ENCODE measurements around the gene EBF4. TPM values are rescaled to one million over a fixed set of nuclear protein-coding genes. Genes with fewer than 3 reads are reported as not detected.
A peak's percentile ranks its signal among the peaks of the same experiment; 100 is the strongest.

EBF4 gene
- polyA plus RNA-seq, 1 experiment: 0.60 TPM

DNA sequence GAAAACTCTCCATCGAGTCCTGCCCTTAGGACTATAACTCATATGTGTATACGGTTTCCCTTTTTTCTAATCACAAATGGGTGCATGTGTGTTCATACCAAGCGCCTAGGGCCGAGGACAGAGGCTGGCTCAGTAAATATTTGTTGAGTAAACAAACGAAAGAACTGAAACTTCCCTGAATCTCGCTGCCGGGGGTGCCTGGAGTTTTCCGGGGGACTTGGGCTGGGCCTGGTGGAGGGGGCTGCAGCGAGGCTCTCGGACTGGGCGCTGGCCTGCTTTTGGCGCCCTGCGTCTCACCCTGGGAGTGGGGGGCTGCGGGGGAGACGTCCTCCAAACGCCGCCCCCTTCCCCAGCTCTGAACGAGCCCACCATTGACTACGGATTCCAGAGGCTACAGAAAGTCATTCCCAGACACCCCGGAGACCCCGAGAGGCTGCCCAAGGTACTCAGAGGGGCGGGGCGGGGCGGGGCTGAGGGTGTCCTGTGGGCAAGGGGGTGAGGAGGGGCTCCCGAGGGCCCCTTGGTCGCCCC lies 58.8 kb downstream of the EBF4 start:
- H3K27me3 ChIP-seq (ENCODE audit: control insufficient read depth, insufficient read depth, low read length): peaks cover 70% of the 10 kb centered on the region
- no peak overlapping the region for H3K27ac ChIP-seq (ENCODE audit: low read depth, low read length)
- ChIA-PET CTCF (interaction anchor here (1.1 to 1.2 kb wide), 2 partner anchors 10 to 291 kb away, joined by 4 to 5 read pairs; no protein-coding TSS in a partner anchor), POLR2A (no interaction called here)
- H3K9me3 ChIP-seq (ENCODE audit: control insufficient read depth, insufficient read depth, low read length): no peaks in the 10 kb centered on the region; the same call in 1 of the 2 replicates
- TF ChIP-seq, protein P1, sequence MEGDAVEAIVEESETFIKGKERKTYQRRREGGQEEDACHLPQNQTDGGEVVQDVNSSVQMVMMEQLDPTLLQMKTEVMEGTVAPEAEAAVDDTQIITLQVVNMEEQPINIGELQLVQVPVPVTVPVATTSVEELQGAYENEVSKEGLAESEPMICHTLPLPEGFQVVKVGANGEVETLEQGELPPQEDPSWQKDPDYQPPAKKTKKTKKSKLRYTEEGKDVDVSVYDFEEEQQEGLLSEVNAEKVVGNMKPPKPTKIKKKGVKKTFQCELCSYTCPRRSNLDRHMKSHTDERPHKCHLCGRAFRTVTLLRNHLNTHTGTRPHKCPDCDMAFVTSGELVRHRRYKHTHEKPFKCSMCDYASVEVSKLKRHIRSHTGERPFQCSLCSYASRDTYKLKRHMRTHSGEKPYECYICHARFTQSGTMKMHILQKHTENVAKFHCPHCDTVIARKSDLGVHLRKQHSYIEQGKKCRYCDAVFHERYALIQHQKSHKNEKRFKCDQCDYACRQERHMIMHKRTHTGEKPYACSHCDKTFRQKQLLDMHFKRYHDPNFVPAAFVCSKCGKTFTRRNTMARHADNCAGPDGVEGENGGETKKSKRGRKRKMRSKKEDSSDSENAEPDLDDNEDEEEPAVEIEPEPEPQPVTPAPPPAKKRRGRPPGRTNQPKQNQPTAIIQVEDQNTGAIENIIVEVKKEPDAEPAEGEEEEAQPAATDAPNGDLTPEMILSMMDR (IDR thresholded peaks at IDR 0.05; ENCODE audit: low read depth, low read length): no peak
- DNase-seq (ENCODE audit: low read depth, low spot score): no peak
- H3K4me3 ChIP-seq (ENCODE audit: low read depth, low read length): peak overlapping the region; percentile 22

DNA sequence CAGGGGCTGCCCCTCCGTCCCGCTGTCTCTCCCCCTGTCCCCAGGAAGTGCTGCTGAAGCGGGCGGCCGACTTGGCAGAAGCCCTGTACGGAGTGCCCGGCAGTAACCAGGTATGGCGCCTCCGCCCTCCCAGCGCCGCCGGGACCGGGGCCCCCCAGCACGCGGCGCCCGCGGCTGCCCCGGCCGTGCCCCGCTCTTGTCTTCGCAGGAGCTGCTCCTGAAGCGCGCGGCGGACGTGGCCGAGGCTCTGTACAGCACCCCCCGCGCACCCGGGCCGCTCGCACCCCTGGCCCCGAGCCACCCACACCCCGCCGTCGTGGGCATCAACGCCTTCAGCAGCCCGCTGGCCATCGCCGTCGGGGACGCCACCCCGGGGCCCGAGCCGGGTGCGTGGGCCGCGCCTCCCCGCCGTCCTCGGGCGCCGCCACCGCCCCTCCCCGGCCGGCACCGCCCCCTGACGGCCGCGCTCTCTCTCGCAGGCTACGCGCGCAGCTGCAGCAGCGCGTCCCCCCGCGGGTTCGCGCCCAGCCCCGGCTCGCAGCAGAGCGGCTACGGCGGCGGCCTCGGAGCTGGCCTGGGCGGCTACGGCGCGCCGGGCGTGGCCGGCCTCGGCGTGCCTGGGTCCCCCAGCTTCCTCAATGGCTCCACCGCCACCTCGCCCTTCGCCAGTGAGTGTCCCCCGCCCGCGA lies 59.4 kb downstream of the EBF4 start:
- Histone ChIP-seq H3K27me3 (ENCODE audit: control insufficient read depth, insufficient read depth, low read length) (peaks cover 72% of the 10 kb centered on the region), H3K9me3 (ENCODE audit: control insufficient read depth, insufficient read depth, low read length) (no peaks in the 10 kb centered on the region; the same call in 1 of the 2 replicates), H3K4me3 (ENCODE audit: low read depth, low read length) (peak overlapping the region; percentile 50), H3K27ac (ENCODE audit: low read depth, low read length) (no peak overlapping the region)
- DNase-seq (ENCODE audit: low read depth, low spot score): no peak
- TF ChIP-seq, protein P1 (IDR thresholded peaks at IDR 0.05; ENCODE audit: low read depth, low read length): no peak
- POLR2A ChIA-PET: no interaction called here
- CTCF ChIA-PET: interaction anchor here (0.6 to 4.3 kb wide), 6 partner anchors 9 to 290 kb away, joined by 3 to 40 read pairs (median 5); no protein-coding TSS in a partner anchor

DNA sequence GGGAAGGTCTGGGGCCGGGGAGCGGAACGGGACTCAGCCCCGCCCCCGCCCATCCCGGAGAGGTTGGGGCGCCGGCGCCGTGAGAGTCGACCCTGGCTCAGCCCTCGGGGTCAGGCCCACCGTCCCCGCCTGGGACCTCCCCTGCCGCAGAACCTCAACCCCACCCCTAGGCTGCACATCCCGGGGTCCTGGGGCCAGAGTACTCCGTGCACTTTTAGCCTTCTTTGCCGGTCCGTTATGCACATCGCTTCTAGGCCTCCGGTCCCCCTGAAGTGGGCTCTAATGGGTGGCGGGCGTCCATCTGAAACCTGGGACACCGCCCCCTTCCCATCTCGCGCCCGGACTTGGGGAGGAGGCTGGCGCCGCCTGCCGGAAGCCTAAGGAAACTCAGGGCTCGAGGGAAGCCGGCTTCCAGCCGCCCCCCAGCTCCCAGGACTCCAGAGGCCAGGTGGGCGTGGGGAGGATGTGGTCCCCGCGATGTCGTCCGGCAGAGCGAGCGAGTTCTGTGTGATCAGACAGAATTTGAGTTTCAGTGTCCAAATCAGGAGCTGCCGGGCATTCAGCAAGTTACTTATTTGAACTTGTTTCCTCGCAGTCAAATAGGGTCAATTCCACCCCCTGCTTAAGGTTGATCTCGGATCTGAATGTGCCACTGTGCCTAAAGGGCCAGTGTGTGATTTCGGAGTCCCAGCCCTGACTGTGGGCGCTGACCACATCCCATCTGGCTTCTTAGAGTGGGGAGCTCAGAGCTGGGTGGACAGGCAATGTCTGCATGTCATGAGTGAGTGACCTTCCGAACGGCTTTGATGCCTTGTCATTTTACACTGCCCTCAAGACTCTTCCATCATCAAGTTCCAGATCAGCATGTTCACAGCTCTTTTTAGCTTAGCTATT lies 60.2 kb downstream of the EBF4 start:
- Histone ChIP-seq H3K27me3 (ENCODE audit: control insufficient read depth, insufficient read depth, low read length) (peaks cover 72% of the 10 kb centered on the region), H3K4me3 (ENCODE audit: low read depth, low read length) (peak overlapping the region; percentile 50)
- POLR2A ChIA-PET: no interaction called here

DNA sequence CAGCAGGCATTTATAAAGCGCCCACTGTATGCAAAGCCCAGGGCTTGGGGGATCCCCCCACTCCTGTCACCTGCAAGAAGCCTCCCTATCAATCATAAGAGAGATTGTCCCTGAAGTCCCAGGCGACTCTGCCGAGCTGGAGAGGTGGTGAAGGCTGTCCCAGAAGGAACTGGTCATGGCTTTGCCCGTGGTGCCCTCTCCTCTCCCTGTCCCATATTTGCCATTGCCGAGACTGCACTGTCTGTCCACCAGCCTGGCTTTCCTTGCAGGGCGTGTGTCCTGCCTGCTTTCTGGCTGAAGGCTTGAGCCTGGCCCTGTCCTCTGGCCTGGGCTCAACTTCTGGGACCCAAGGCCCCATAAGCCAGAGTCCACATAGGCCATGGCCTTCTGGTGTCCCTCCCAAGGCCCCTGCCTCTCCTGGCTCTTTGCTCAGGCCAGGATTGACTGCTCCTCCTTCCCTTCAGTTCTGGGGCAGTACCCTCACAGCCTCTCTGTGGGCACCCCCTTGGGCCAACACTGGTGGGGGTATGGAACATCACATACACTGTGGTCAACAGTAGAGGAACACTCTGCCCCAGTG lies 61.0 kb downstream of the EBF4 start:
- DNase-seq (ENCODE audit: low read depth, low spot score): no peak
- POLR2A ChIA-PET: no interaction called here
- Histone ChIP-seq H3K4me3 (ENCODE audit: low read depth, low read length) (no peak overlapping the region), H3K9me3 (ENCODE audit: control insufficient read depth, insufficient read depth, low read length) (no peaks in the 10 kb centered on the region; the same call in 1 of the 2 replicates), H3K27me3 (ENCODE audit: control insufficient read depth, insufficient read depth, low read length) (peaks cover 72% of the 10 kb centered on the region), H3K27ac (ENCODE audit: low read depth, low read length) (no peak overlapping the region)
- CTCF ChIA-PET: interaction anchor here (0.9 to 4.3 kb wide), 9 partner anchors 10 to 248 kb away, joined by 3 to 40 read pairs (median 7); no protein-coding TSS in a partner anchor
- TF ChIP-seq, protein P1 (IDR thresholded peaks at IDR 0.05; ENCODE audit: low read depth, low read length): no peak

More for the DNA sequence above, 60.2 kb downstream of the EBF4 start:
- no peaks in the 10 kb centered on the region; the same call in 1 of the 2 replicates for H3K9me3 ChIP-seq (ENCODE audit: control insufficient read depth, insufficient read depth, low read length)
- TF ChIP-seq, protein P1 (IDR thresholded peaks at IDR 0.05; ENCODE audit: low read depth, low read length): peak; percentile 78
- H3K27ac ChIP-seq (ENCODE audit: low read depth, low read length): no peak overlapping the region
- DNase-seq (ENCODE audit: low read depth, low spot score): no peak
- CTCF ChIA-PET: interaction anchor here (0.6 to 4.3 kb wide), 11 partner anchors 9 to 289 kb away, joined by 3 to 40 read pairs (median 4); no protein-coding TSS in a partner anchor
